Fibroblast of the aortic adventitia (primary cell): ENCODE data around the gene SAT2. TPM values are rescaled to one million over a fixed set of nuclear protein-coding genes. Genes with fewer than 3 reads are reported as not detected.
"Not testable (repeated sequence)": the region's sequence is repeated elsewhere in the genome, so short reads cannot be mapped to it uniquely, and the experiment has no call there.

Source experiments
- DNase-seq: peaks from one replicate; pipeline ENCODE4 v3.0.0-alpha.2; 2010; ENCODE audit warnings: low read depth
- H3K4me3 ChIP-seq: 2 replicates; pipeline ENCODE4 v1.5.1; 2011; ENCODE audit warnings: low read depth, mild to moderate bottlenecking, control low read depth, low read length, moderate library complexity
- CTCF ChIP-seq: IDR thresholded peaks from 2 replicates; pipeline ENCODE4 v1.5.1; 2011; ENCODE audit warnings: mild to moderate bottlenecking, low read length, control low read depth, inconsistent platforms; ENCODE audit not compliant: insufficient read depth
- total RNA-seq: library from RNA; depleted of rRNA; stranded (reverse); fragments of >200 nt; gene quantifications from 2 replicates; pipeline ENCODE4 v1.2.3, GENCODE V29; 2012; ENCODE audit warnings: low replicate concordance

SAT2 gene
- total RNA-seq, 1 donor: 34.5 TPM

GRCh38 chr17:7613769-7614424, 13.7 kb downstream of the SAT2 start:
- TF ChIP-seq CTCF: no peak
- H3K4me3 ChIP-seq: peak overlapping the region; percentile 75
- DNase-seq: peak; percentile 43

GRCh38 chr17:7612294-7612640, 15.4 kb downstream of the SAT2 start:
- peak overlapping the region; percentile 20 for H3K4me3 ChIP-seq
- TF ChIP-seq CTCF: no peak

GRCh38 chr17:7611635-7612293, 15.9 kb downstream of the SAT2 start:
- DNase-seq: peak; percentile 21
- no peak for TF ChIP-seq CTCF
- peak overlapping the region; percentile 20 for H3K4me3 ChIP-seq

More at GRCh38 chr17:7612294-7612640, 15.4 kb downstream of the SAT2 start:
- peak; percentile 45 for DNase-seq

- DNase-seq: no peak
- no peak for TF ChIP-seq CTCF
- H3K4me3 ChIP-seq: no peak overlapping the region
Measured at GRCh38 chr17:7610641-7611040, 17.0 kb downstream of the SAT2 start.

- no peak for TF ChIP-seq CTCF
- DNase-seq: no peak
Measured at GRCh38 chr17:7606280-7606679, 21.3 kb downstream of the SAT2 start.

GRCh38 chr17:7597561-7597960, 30.1 kb downstream of the SAT2 start:
- H3K4me3 ChIP-seq, DNase-seq: not testable (repeated sequence)

More at GRCh38 chr17:7606280-7606679, 21.3 kb downstream of the SAT2 start:
- H3K4me3 ChIP-seq: no peak overlapping the region

- DNase-seq: no peak
Measured at GRCh38 chr17:7593296-7593695, 34.3 kb downstream of the SAT2 start.

More at GRCh38 chr17:7593296-7593695, 34.3 kb downstream of the SAT2 start:
- H3K4me3 ChIP-seq: no peak overlapping the region
- no peak for TF ChIP-seq CTCF
